Mesothelial cell of epicardium (in vitro differentiated cells): ENCODE results near the gene CCDC18. TPM values are rescaled to one million over a fixed set of nuclear protein-coding genes. Genes with fewer than 3 reads are reported as not detected.

Source experiments
- DNase-seq, 2 experiments: peaks; one replicate each; pipeline ENCODE4 v3.0.0; 2021; ENCODE audit warnings: low spot score in 2 of 2; ENCODE audit not compliant: unreplicated experiment in 2 of 2
- H3K27ac Mint-ChIP-seq: 2 replicates; pipeline ENCODE4 v1.8.0; 2021; ENCODE audit warnings: mixed read lengths
- H3K27me3 Mint-ChIP-seq: 2 replicates; pipeline ENCODE4 v1.8.0; 2021; ENCODE audit warnings: low read depth, mixed read lengths
- H3K36me3 Mint-ChIP-seq: 2 replicates; pipeline ENCODE4 v1.8.0; 2021; ENCODE audit warnings: mixed read lengths
- H3K4me1 Mint-ChIP-seq: 2 replicates; pipeline ENCODE4 v1.8.0; 2021; ENCODE audit warnings: mixed read lengths
- H3K4me3 Mint-ChIP-seq: 2 replicates; pipeline ENCODE4 v1.8.0; 2021; ENCODE audit warnings: mild to moderate bottlenecking, moderate library complexity, mixed read lengths
- H3K9me3 Mint-ChIP-seq: 2 replicates; pipeline ENCODE4 v1.8.0; 2021; ENCODE audit warnings: mixed read lengths
- total RNA-seq: library from RNA; stranded (reverse); gene quantifications from 3 replicates; pipeline ENCODE4 v1.2.1, GENCODE V29; 2021
- TF ChIP-seq, protein P1 (sequence below): fragments of 200-600 bp; sonication (generic); IDR thresholded peaks from one replicate; pipeline ENCODE4 v1.5.0; 2021; ENCODE audit warnings: antibody characterized with exemption; ENCODE audit not compliant: unreplicated experiment

CCDC18 gene
- total RNA-seq, 1 donor from 2014 or later = 7.5 TPM

DNA sequence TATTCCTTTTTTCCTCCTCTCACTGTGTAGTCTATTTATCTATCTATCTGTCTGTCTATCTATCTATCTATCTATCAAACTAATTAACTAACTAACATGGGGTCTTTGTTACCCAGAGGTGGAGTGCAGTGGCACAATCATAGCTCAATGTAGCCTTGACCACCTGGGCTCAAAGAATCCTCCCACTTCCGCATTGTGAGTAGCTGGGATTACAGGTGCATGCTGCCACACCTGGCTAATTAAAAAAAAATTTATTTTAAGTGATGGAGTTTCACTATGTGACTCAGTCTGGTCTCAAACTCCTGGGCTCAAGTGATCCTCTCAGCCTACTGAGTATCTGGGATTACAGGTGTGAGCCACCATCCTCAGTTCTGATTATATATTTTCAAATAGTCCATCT, 71.4 kb downstream of the CCDC18 start:
- no peak overlapping the region for H3K27ac Mint-ChIP-seq
- H3K27me3 Mint-ChIP-seq = no peaks in the 10 kb centered on the region
- peaks cover 16% of the 10 kb centered on the region for H3K9me3 Mint-ChIP-seq
- H3K36me3 Mint-ChIP-seq = peaks cover 33% of the 10 kb centered on the region
- DNase-seq = no peak
- TF ChIP-seq, protein P1, sequence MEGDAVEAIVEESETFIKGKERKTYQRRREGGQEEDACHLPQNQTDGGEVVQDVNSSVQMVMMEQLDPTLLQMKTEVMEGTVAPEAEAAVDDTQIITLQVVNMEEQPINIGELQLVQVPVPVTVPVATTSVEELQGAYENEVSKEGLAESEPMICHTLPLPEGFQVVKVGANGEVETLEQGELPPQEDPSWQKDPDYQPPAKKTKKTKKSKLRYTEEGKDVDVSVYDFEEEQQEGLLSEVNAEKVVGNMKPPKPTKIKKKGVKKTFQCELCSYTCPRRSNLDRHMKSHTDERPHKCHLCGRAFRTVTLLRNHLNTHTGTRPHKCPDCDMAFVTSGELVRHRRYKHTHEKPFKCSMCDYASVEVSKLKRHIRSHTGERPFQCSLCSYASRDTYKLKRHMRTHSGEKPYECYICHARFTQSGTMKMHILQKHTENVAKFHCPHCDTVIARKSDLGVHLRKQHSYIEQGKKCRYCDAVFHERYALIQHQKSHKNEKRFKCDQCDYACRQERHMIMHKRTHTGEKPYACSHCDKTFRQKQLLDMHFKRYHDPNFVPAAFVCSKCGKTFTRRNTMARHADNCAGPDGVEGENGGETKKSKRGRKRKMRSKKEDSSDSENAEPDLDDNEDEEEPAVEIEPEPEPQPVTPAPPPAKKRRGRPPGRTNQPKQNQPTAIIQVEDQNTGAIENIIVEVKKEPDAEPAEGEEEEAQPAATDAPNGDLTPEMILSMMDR = no peak
- H3K4me3 Mint-ChIP-seq = no peak overlapping the region
- no peaks in the 10 kb centered on the region for H3K4me1 Mint-ChIP-seq

DNA sequence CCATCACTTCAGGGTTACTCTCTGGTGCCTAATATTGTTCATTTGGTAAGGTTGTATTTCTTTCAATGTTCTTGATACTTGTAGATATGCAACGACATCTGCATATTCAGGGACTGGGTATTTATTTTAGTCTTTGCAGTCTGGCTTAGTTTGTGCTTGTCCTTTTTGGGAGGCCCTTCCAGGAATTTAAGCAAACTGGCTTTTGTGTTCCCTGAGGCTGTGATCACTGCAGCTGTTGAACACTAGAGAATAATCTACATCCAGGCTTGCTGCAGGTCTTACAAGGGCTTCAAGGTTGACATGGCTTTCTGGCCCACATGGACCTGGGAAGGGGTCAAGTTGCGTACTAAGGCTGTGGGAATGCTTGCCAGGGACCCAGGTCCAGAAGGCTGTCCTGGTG, 72.1 kb downstream of the CCDC18 start:
- peaks cover 16% of the 10 kb centered on the region for H3K9me3 Mint-ChIP-seq
- no peaks in the 10 kb centered on the region for H3K4me1 Mint-ChIP-seq
- TF ChIP-seq, protein P1 = no peak
- no peak overlapping the region for H3K27ac Mint-ChIP-seq
- no peak for DNase-seq
- no peak overlapping the region for H3K4me3 Mint-ChIP-seq
- peaks cover 30% of the 10 kb centered on the region for H3K36me3 Mint-ChIP-seq
- no peaks in the 10 kb centered on the region for H3K27me3 Mint-ChIP-seq

DNA sequence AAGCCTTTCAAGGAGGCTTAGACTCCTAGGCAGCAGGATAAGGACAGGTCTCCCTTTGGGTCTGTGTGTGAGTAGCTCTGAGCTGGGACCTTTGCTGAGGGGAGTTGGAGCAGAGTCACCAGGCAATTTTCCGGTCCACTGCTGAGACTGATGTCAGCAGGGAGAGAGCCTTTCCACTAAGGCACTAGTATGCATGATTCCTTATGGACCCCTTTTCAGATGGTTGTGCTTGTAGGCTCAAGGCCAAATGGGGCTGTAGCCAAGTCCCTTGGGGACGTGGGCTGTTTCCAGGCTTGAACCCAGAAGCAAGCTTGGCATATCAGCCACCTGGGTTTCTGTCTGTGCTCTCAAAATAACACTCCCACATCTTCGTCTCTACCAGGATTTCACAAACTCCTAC, 73.0 kb downstream of the CCDC18 start:
- no peaks in the 10 kb centered on the region for H3K27me3 Mint-ChIP-seq
- H3K4me1 Mint-ChIP-seq = no peaks in the 10 kb centered on the region
- no peak for DNase-seq
- peaks cover 27% of the 10 kb centered on the region for H3K36me3 Mint-ChIP-seq
- H3K27ac Mint-ChIP-seq = no peak overlapping the region
- H3K9me3 Mint-ChIP-seq = peaks cover 16% of the 10 kb centered on the region
- TF ChIP-seq, protein P1 = no peak
- no peak overlapping the region for H3K4me3 Mint-ChIP-seq

DNA sequence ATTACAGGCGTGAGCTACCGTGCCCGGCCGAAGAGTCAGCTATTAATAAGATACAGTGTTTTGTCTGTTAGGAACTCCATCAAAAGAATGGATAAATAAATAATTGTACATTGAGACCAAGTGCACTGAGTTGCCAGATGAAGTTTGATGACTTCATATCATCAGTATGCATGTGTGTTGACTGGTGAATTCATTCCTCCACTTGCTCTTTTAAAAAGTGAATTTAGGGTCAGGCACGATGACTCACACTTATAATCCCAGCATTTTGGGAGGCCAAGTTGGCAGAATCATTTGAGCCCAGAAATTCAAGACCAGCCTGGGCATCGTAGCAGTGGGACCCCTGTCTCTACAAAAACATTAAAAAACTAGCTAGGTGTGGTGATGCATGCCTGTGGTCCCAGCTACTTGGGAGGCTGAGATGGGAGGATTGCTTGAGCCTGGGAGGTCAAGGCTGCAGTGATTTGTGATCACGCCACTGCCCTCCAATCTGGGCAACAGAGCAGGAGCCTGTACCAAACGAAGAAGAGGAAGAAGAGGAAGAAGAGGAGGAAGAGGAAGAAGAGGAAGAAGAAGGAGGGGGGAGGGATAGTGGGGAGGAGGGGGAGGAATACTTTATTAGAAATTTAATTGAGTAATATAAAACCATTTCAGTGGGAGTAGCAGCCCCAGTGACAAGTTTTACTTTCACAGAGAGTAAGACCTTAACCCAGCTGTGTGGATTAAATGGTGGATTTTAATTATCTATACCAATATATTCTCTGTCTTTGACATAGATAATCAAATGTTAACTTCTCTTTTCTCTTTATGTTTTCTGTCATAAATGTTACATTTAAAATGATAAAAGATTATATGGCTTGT, 74.9 kb downstream of the CCDC18 start:
- Mint-ChIP-seq H3K36me3 (peaks cover 20% of the 10 kb centered on the region), H3K9me3 (peaks cover 12% of the 10 kb centered on the region), H3K27ac (no peak overlapping the region), H3K4me1 (no peaks in the 10 kb centered on the region), H3K4me3 (no peak overlapping the region), H3K27me3 (no peaks in the 10 kb centered on the region)
- TF ChIP-seq, protein P1 = no peak
- no peak for DNase-seq

DNA sequence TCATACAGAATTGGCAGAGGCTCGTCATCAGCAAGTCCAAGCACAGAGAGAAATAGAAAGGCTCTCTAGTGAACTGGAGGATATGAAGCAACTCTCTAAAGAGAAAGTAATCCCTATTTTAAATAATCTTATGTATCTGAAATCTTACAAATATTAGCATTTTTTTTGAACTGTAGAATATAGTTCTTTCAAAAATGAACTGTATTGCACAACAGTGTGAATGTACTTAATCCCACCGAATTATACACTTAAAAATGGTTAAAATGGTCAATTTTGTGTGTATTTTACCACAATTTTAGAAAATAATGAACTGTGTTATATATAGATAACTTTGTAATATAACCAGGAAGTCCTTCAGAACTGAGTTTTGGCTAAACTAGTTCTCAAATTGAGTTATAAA, 75.9 kb downstream of the CCDC18 start:
- Mint-ChIP-seq H3K36me3 (peaks cover 24% of the 10 kb centered on the region), H3K27ac (no peak overlapping the region), H3K27me3 (no peaks in the 10 kb centered on the region), H3K4me3 (no peak overlapping the region), H3K9me3 (peaks cover 11% of the 10 kb centered on the region), H3K4me1 (no peaks in the 10 kb centered on the region)
- no peak for DNase-seq
- TF ChIP-seq, protein P1 = no peak
